AG04450 (cell line): ENCODE data around the gene SOS2. TPM values are rescaled to one million over a fixed set of nuclear protein-coding genes. Genes with fewer than 3 reads are reported as not detected.

ENCODE experiments used
- CTCF ChIA-PET: fragments of 300-600, 350-600 bp; formaldehyde crosslinking; extraction: SDS; loops from one replicate; lab custom pipeline; 2022; ENCODE audit warnings: antibody characterized with exemption, inconsistent platforms; lab: Charles Lee
- POLR2A ChIA-PET: fragments of 350-600 bp; formaldehyde crosslinking; extraction: SDS; loops from one replicate; lab custom pipeline; 2021; ENCODE audit warnings: antibody characterized with exemption, inconsistent platforms; lab: Yijun Ruan, JAX
- DNase-seq: peaks from one replicate; pipeline ENCODE4 v3.0.0-alpha.2; 2011; ENCODE audit warnings: low read depth, low spot score
- H3K27ac ChIP-seq: one replicate; pipeline ENCODE4 v1.5.1; 2012; ENCODE audit warnings: low read depth, low read length, control low read depth
- H3K27me3 ChIP-seq: one replicate; pipeline ENCODE4 v1.6.0; 2012; ENCODE audit warnings: low read length; ENCODE audit not compliant: control insufficient read depth, insufficient read depth
- H3K4me3 ChIP-seq: 2 replicates; pipeline ENCODE4 v1.5.1; 2011; ENCODE audit warnings: mild to moderate bottlenecking, low read depth, low read length, control low read depth
- H3K9me3 ChIP-seq: 2 replicates; pipeline ENCODE4 v1.5.1; 2012; ENCODE audit warnings: low read length; ENCODE audit not compliant: control insufficient read depth, insufficient read depth
- CTCF ChIP-seq: IDR thresholded peaks from 2 replicates; pipeline ENCODE4 v1.5.1; 2011; ENCODE audit warnings: low read depth, low read length, control low read depth, inconsistent platforms
- polyA plus RNA-seq: library from polyadenylated mRNA; depleted of rRNA; stranded (reverse); fragments of >200 nt; gene quantifications from 2 replicates; pipeline ENCODE4 v1.2.3, GENCODE V29; 2011

The SOS2 gene
- polyA plus RNA-seq, 1 experiment = 17.8 TPM

- no peaks in the 10 kb centered on the region; the same call in 1 of the 2 replicates for H3K9me3 ChIP-seq
- no peak overlapping the region for H3K4me3 ChIP-seq
- ChIA-PET CTCF (interaction anchor here (1.6 to 5.8 kb wide), 2 partner anchors 223 to 227 kb away, joined by 4 to 28 read pairs; no protein-coding TSS in a partner anchor), POLR2A (interaction anchor here (0.5 kb wide), 1 partner anchor 185 kb away, joined by 3 read pairs; no protein-coding TSS in a partner anchor)
- TF ChIP-seq CTCF = no peak
- no peaks in the 10 kb centered on the region for H3K27me3 ChIP-seq
- no peak for DNase-seq
- no peak overlapping the region for H3K27ac ChIP-seq
Measured at GRCh38 chr14:50088731-50089130, 142.6 kb downstream of the SOS2 start.

- no peaks in the 10 kb centered on the region for H3K27me3 ChIP-seq
- TF ChIP-seq CTCF = no peak
- H3K4me3 ChIP-seq = no peak overlapping the region
- no peaks in the 10 kb centered on the region; the same call in 1 of the 2 replicates for H3K9me3 ChIP-seq
- CTCF ChIA-PET = interaction anchor here (0.9 to 5.8 kb wide), 3 partner anchors 223 to 235 kb away, joined by 4 to 28 read pairs (median 7); partner anchors contain the start of gene NEMF
- POLR2A ChIA-PET = interaction anchor here (0.5 kb wide), 1 partner anchor 240 kb away, joined by 5 read pairs; no protein-coding TSS in a partner anchor
- no peak overlapping the region for H3K27ac ChIP-seq
- no peak for DNase-seq
Measured at GRCh38 chr14:50088117-50088515, 143.3 kb downstream of the SOS2 start.

- ChIA-PET POLR2A (interaction anchor here (0.5 to 0.7 kb wide), 2 partner anchors 195 to 240 kb away, joined by 5 read pairs; no protein-coding TSS in a partner anchor), CTCF (interaction anchor here (0.9 to 5.8 kb wide), 4 partner anchors 222 to 234 kb away, joined by 4 to 28 read pairs (median 6); partner anchors contain the start of gene NEMF)
- Histone ChIP-seq H3K27me3 (no peaks in the 10 kb centered on the region), H3K9me3 (no peaks in the 10 kb centered on the region; the same call in 1 of the 2 replicates), H3K27ac (no peak overlapping the region), H3K4me3 (no peak overlapping the region)
- no peak for DNase-seq
- no peak for TF ChIP-seq CTCF
Measured at GRCh38 chr14:50087341-50088116, 143.8 kb downstream of the SOS2 start.

- ChIA-PET CTCF (interaction anchor here (1.1 to 5.8 kb wide), 2 partner anchors 221 to 224 kb away, joined by 4 to 28 read pairs; no protein-coding TSS in a partner anchor), POLR2A (no interaction called here)
- no peak for DNase-seq
- Histone ChIP-seq H3K9me3 (no peaks in the 10 kb centered on the region; the same call in 1 of the 2 replicates), H3K4me3 (no peak overlapping the region), H3K27ac (no peak overlapping the region), H3K27me3 (no peaks in the 10 kb centered on the region)
- no peak for TF ChIP-seq CTCF
Measured at GRCh38 chr14:50086321-50086711, 145.1 kb downstream of the SOS2 start.
